Transverse colon (tissue), 4 donors: ENCODE results near the gene SYNGR1. TPM values are rescaled to one million over a fixed set of nuclear protein-coding genes. Genes with fewer than 3 reads are reported as not detected.

Experiments
- DNase-seq: peaks from one replicate; pipeline ENCODE4 v3.0.0-alpha.2; 2019
- H3K27ac ChIP-seq, 4 donors: fragments of 200-600 bp; sonication (generic); 2 replicates each; pipeline ENCODE4 v1.5.1; 2016 to 2018; ENCODE audit warnings: inconsistent platforms in 4 of 4
- H3K27me3 ChIP-seq: fragments of 200-600 bp; sonication (generic); 2 replicates; pipeline ENCODE4 v1.5.1; 2017; ENCODE audit warnings: inconsistent platforms
- H3K36me3 ChIP-seq, 4 donors: fragments of 200-600 bp; sonication (generic); 2 replicates each; pipeline ENCODE4 v1.5.1; 2017 to 2019; ENCODE audit warnings: inconsistent platforms in 4 of 4
- H3K4me1 ChIP-seq, 4 donors: fragments of 200-600 bp; sonication (generic); 2 replicates each; pipeline ENCODE4 v1.5.1; 2017 to 2020; ENCODE audit warnings: inconsistent platforms in 4 of 4
- H3K4me3 ChIP-seq, 4 donors: fragments of 200-600 bp; sonication (generic); 1 replicate in 1 of 4; 2 replicates in 3 of 4; pipeline versions ENCODE4 v1.5.1 to v1.6.1; 2017 to 2019; ENCODE audit warnings: inconsistent platforms in 4 of 4
- H3K9me3 ChIP-seq, 2 donors: fragments of 200-600 bp; sonication (generic); 2 replicates each; pipeline ENCODE4 v1.5.1; 2017 to 2019; ENCODE audit warnings: inconsistent platforms in 2 of 2
- EP300 ChIP-seq: sonication (generic); formaldehyde crosslinking; IDR thresholded peaks from one replicate; pipeline ENCODE4 v1.6.1; 2017; ENCODE audit warnings: antibody characterized with exemption, low read depth
- POLR2A ChIP-seq: fragments of 450-650 bp; IDR thresholded peaks from one replicate; pipeline ENCODE4 v1.6.1; 2016; ENCODE audit warnings: antibody characterized with exemption, mild to moderate bottlenecking, moderate library complexity
- POLR2AphosphoS5 ChIP-seq, 3 donors: sonication (generic); formaldehyde crosslinking; IDR thresholded peaks; one replicate each; pipeline ENCODE4 v1.6.1; 2016; ENCODE audit warnings: antibody characterized with exemption in 3 of 3
- WGBS, 2 donors: methylation state at CpG; one replicate each; pipeline ENCODE4 v1.1.5; 2018; ENCODE audit warnings: low coverage in 1 of 2; 5-methylcytosine and 5-hydroxymethylcytosine counted together
- in situ Hi-C, 4 donors: fragments of 200-750 bp; cut with MboI; loops; one replicate each; pipeline versions ENCODE4 v1.15.0 to v1.15.1; 2017; ENCODE audit warnings: low sequenced_read_pairs in 3 of 4, low pct_ligation_motif_present in 1 of 4, low pct_unique_long_range_greater_than_20kb in 1 of 4
- intact Hi-C: fragments of 100-400 bp; cut with DNase I; formaldehyde crosslinking; loops from one replicate; pipeline ENCODE4 v1.15.1; 2023; ENCODE audit warnings: low total_unique reads
- total RNA-seq, 4 donors: library from RNA; depleted of rRNA; stranded (reverse); fragments of >200 nt; gene quantifications; one replicate each; pipeline ENCODE4 v1.1.0, GENCODE V29; 2016
- TF ChIP-seq, protein P1 (sequence below), 5 experiments: fragments of 200-600 bp in 3 of 5; fragments of 450-650 bp in 2 of 5; sonication (generic) in 3 of 5; IDR thresholded peaks; 1 replicate in 2 of 5; 2 replicates in 3 of 5; pipeline ENCODE4 v1.5.1; 2016 to 2017; ENCODE audit warnings: antibody characterized with exemption in 5 of 5, inconsistent platforms in 3 of 5, mild to moderate bottlenecking in 2 of 5, moderate library complexity in 1 of 5

The SYNGR1 gene
- total RNA-seq, 4 donors from 2014 or later = 6.7 to 10.5 (median 8.0) TPM

DNA sequence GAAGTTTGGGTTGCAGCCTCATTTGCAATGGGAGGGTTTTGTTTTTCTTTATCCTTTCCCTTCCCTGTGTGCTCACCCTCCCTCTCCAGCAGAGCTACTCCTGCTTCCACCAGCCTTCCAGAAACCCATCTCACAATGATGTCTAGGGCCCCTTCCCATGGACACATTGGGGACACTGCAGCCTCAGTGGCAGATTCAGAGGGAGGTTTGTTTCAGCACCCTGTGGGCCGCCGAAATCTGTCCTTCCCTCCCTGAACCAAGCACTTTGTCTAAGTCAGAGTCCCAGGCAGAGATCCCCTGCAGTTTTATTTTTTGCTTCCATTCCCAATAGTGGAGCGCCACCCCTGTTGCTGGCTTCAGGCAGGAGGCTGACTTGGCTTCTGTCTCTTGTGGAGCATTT lies 8.6 kb upstream of the SYNGR1 start:
- in situ Hi-C loops (no loop called here), intact Hi-C loops (no loop called here)
- no peak for TF ChIP-seq EP300
- TF ChIP-seq POLR2AphosphoS5 (IDR thresholded peaks at IDR 0.05) = no peak
- TF ChIP-seq, protein P1, sequence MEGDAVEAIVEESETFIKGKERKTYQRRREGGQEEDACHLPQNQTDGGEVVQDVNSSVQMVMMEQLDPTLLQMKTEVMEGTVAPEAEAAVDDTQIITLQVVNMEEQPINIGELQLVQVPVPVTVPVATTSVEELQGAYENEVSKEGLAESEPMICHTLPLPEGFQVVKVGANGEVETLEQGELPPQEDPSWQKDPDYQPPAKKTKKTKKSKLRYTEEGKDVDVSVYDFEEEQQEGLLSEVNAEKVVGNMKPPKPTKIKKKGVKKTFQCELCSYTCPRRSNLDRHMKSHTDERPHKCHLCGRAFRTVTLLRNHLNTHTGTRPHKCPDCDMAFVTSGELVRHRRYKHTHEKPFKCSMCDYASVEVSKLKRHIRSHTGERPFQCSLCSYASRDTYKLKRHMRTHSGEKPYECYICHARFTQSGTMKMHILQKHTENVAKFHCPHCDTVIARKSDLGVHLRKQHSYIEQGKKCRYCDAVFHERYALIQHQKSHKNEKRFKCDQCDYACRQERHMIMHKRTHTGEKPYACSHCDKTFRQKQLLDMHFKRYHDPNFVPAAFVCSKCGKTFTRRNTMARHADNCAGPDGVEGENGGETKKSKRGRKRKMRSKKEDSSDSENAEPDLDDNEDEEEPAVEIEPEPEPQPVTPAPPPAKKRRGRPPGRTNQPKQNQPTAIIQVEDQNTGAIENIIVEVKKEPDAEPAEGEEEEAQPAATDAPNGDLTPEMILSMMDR (IDR thresholded peaks at IDR 0.05) = no peak
- TF ChIP-seq POLR2A = no peak
- H3K4me3 ChIP-seq = no peak overlapping the region
- peaks cover 9% of the 10 kb centered on the region for H3K27me3 ChIP-seq
- no peaks in the 10 kb centered on the region for H3K36me3 ChIP-seq
- no peaks in the 10 kb centered on the region for H3K9me3 ChIP-seq
- no peak for DNase-seq
- H3K4me1 ChIP-seq = peaks cover 0 to 5% (median 0%) of the 10 kb centered on the region in 4 donors
- 92% methylated on average over 3 of the region's 3 CpGs; no CpG with 5 or more reads in 1 of the 2 donors for WGBS, 2 donors
- no peak overlapping the region for H3K27ac ChIP-seq

DNA sequence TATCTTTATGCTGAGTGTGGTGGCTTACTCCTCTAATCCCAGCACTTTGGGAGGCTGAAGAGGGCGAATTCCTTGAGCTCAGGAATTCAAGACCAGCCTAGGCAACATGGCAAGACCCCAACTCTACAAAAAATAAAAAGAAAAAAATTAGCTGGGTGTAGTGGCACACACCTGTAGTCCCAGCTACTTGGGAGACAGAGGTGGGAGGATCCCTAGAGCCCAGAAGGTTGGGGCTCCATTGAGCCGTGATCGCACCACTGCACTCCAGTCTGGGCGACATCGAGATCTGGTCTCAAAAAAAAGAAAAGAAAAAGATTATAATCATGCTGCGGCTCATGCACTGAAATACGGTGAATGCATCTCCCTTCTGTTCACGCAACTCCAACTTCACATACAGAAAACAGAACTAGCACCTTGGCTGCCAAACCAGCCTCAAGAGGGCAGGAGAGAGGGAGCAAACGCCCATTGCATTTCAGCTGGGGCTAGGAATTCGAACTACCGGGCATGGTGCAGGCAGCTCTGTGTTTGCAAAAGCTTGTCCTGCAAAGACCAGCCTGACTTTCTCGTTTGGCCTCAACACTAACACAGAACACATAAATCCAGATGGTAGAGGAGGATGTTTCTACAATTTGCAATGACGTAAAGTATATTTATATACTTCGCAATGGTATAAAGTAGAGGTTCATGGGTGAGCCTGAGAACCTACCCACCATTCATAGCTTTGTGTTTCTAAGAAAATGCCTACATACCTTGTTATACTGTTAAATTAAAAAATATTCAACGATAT lies 6.3 kb upstream of the SYNGR1 start:
- WGBS, 2 donors = 21 to 53% methylated on average over 4 to 14 of the region's 15 CpGs
- peak; percentile 66 for DNase-seq
- no peaks in the 10 kb centered on the region for H3K9me3 ChIP-seq
- no peak for TF ChIP-seq POLR2A
- TF ChIP-seq, protein P1 (IDR thresholded peaks at IDR 0.05) = peak; percentile 50 to 72 (median 59)
- no peak overlapping the region for H3K27ac ChIP-seq
- in situ Hi-C loops = no loop called here
- H3K4me3 ChIP-seq = no peak overlapping the region
- H3K36me3 ChIP-seq = no peaks in the 10 kb centered on the region
- peaks cover 0 to 5% (median 0%) of the 10 kb centered on the region in 4 donors for H3K4me1 ChIP-seq
- peaks cover 9% of the 10 kb centered on the region for H3K27me3 ChIP-seq
- intact Hi-C loops = no loop called here

DNA sequence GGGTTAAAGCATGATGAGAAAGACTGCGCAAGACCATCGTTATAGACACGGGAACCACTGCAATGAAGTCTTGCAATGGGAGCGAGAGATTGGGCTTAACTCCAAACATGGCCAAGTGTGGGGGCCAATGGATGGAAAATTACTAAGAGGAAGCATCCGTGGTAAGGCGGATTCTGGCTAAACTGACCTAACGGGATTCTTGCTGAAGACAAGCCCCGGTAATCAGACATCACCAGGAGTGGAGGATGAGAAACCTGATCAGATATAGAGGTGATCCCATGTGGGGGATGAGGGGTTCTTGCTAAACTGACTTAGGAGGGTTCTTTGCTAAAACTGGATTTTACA lies 5.8 kb upstream of the SYNGR1 start:
- Histone ChIP-seq H3K9me3 (no peaks in the 10 kb centered on the region), H3K27me3 (peaks cover 15% of the 10 kb centered on the region), H3K4me1 (peaks cover 0 to 9% (median 1%) of the 10 kb centered on the region in 4 donors), H3K27ac (no peak overlapping the region), H3K4me3 (no peak overlapping the region), H3K36me3 (no peaks in the 10 kb centered on the region)
- in situ Hi-C loops = no loop called here
- WGBS, 2 donors = 66 to 84% methylated on average over 8 of the region's 8 CpGs
- DNase-seq = no peak
- TF ChIP-seq POLR2AphosphoS5 (IDR thresholded peaks at IDR 0.05) (no peak), POLR2A (no peak), EP300 (no peak)
- TF ChIP-seq, protein P1 (IDR thresholded peaks at IDR 0.05) = no peak
- intact Hi-C loops = no loop called here

DNA sequence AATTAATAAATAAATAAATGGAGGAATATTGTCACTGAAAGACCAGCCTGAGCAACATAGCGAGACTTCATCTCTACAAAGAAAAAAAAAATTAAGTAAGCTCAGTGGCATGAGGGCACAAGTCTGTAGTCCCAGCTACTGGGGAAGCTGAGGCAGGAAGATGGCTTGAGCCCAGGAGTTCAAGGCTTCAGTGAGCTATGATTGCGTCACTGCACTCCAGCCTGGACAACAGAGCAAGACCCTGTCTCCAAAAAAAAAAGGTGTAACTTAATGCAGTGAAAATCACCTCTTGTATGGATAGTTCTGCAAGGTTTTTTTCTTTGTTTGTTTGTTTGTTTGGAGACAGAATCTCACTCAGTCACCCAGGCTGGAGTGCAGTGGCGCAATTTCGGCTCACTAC lies 4.6 kb upstream of the SYNGR1 start:
- DNase-seq = no peak
- intact Hi-C loops (no loop called here), in situ Hi-C loops (no loop called here)
- Histone ChIP-seq H3K4me1 (peaks cover 0 to 15% (median 4%) of the 10 kb centered on the region in 4 donors), H3K27ac (no peak overlapping the region), H3K27me3 (peaks cover 24% of the 10 kb centered on the region), H3K36me3 (no peaks in the 10 kb centered on the region), H3K4me3 (no peak overlapping the region), H3K9me3 (no peaks in the 10 kb centered on the region)
- WGBS, 2 donors = 89 to 90% methylated on average over 4 of the region's 4 CpGs
- TF ChIP-seq, protein P1 (IDR thresholded peaks at IDR 0.05) = no peak
- no peak for TF ChIP-seq POLR2AphosphoS5 (IDR thresholded peaks at IDR 0.05)
- no peak for TF ChIP-seq POLR2A
- TF ChIP-seq EP300 = no peak
